KMS-11 (cell line): ENCODE measurements around the gene RNF144A.

Experiments used
- H2AFZ ChIP-seq: fragments of 200-600 bp; sonication (generic); 2 replicates; pipeline ENCODE4 v1.6.1; 2016; ENCODE audit warnings: antibody characterized with exemption, mixed run types, low read depth
- H3K27ac ChIP-seq: fragments of 200-600 bp; sonication (generic); 2 replicates; pipeline ENCODE4 v1.6.1; 2016; ENCODE audit warnings: mild to moderate bottlenecking, mixed run types
- H3K27me3 ChIP-seq: fragments of 200-600 bp; sonication (generic); 2 replicates; pipeline ENCODE4 v1.6.1; 2017; ENCODE audit warnings: mild to moderate bottlenecking, low read depth, mixed run types, moderate library complexity; ENCODE audit not compliant: insufficient read depth
- H3K36me3 ChIP-seq: fragments of 200-600 bp; sonication (generic); 2 replicates; pipeline ENCODE4 v1.6.1; 2017; ENCODE audit warnings: mild to moderate bottlenecking, mixed run types; ENCODE audit not compliant: insufficient read depth
- H3K4me1 ChIP-seq: fragments of 200-600 bp; sonication (generic); 2 replicates; pipeline ENCODE4 v1.6.1; 2016; ENCODE audit warnings: mild to moderate bottlenecking, low read depth, mixed run types; ENCODE audit not compliant: poor library complexity, severe bottlenecking
- H3K4me2 ChIP-seq: fragments of 200-600 bp; sonication (generic); 2 replicates; pipeline ENCODE4 v1.7.0; 2016; ENCODE audit warnings: mild to moderate bottlenecking, mixed run types
- H3K4me3 ChIP-seq: fragments of 200-600 bp; sonication (generic); IDR thresholded peaks from 2 replicates; pipeline ENCODE4 v1.6.1; 2017; ENCODE audit warnings: low read depth, low read length, mixed read lengths; ENCODE audit not compliant: insufficient read depth
- H3K79me2 ChIP-seq: fragments of 200-600 bp; sonication (generic); 2 replicates; pipeline ENCODE4 v1.6.1; 2016; ENCODE audit warnings: low read depth, mixed run types; ENCODE audit not compliant: insufficient read depth
- H3K9ac ChIP-seq: fragments of 200-600 bp; sonication (generic); 2 replicates; pipeline ENCODE4 v1.6.1; 2016; ENCODE audit warnings: mild to moderate bottlenecking, mixed run types
- H4K20me1 ChIP-seq: fragments of 200-600 bp; sonication (generic); 2 replicates; pipeline ENCODE4 v1.6.1; 2016; ENCODE audit warnings: mild to moderate bottlenecking, mixed run types; ENCODE audit not compliant: insufficient read depth
- TF ChIP-seq, protein P1 (sequence below): fragments of 200-600 bp; sonication (generic); conservative IDR thresholded peaks from 2 replicates; pipeline ENCODE4 v1.6.1; 2017; ENCODE audit warnings: low read depth, mild to moderate bottlenecking, antibody characterized with exemption, low read length, moderate library complexity, mixed read lengths

Gene RNF144A

DNA sequence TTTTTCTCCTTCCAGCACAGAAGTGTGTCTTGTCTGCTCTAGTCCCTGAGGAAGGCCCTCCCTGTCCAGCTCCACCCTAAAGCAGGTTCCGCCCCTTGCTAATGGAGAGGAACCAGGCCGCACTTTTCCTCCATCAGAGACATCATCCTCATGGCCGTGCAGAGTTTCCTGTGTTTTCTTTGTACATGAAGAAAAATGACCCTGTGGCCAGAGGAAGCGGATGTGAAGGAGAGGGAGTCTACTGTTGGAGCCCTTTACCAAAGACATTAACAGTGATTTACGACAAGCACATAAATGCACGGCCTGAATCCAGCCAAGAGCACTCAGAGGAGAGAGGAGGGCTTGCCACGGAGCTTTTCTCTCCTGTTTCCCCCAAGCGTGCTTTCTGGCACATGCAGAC is 109.5 kb downstream of the RNF144A start:
- TF ChIP-seq, protein P1, sequence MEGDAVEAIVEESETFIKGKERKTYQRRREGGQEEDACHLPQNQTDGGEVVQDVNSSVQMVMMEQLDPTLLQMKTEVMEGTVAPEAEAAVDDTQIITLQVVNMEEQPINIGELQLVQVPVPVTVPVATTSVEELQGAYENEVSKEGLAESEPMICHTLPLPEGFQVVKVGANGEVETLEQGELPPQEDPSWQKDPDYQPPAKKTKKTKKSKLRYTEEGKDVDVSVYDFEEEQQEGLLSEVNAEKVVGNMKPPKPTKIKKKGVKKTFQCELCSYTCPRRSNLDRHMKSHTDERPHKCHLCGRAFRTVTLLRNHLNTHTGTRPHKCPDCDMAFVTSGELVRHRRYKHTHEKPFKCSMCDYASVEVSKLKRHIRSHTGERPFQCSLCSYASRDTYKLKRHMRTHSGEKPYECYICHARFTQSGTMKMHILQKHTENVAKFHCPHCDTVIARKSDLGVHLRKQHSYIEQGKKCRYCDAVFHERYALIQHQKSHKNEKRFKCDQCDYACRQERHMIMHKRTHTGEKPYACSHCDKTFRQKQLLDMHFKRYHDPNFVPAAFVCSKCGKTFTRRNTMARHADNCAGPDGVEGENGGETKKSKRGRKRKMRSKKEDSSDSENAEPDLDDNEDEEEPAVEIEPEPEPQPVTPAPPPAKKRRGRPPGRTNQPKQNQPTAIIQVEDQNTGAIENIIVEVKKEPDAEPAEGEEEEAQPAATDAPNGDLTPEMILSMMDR = no peak
- Histone ChIP-seq H3K9ac (no peak overlapping the region), H3K36me3 (no peaks in the 10 kb centered on the region), H3K79me2 (no peaks in the 10 kb centered on the region), H3K4me2 (no peak overlapping the region), H3K27me3 (no peaks in the 10 kb centered on the region), H2AFZ (no peak overlapping the region), H3K27ac (no peak overlapping the region), H3K4me1 (no peaks in the 10 kb centered on the region), H4K20me1 (no peaks in the 10 kb centered on the region), H3K4me3 (no peak overlapping the region)

- Histone ChIP-seq H4K20me1 (no peaks in the 10 kb centered on the region), H3K27ac (no peak overlapping the region), H3K27me3 (no peaks in the 10 kb centered on the region), H3K36me3 (no peaks in the 10 kb centered on the region), H3K9ac (no peak overlapping the region), H2AFZ (no peak overlapping the region), H3K4me3 (no peak overlapping the region), H3K79me2 (no peaks in the 10 kb centered on the region), H3K4me2 (no peak overlapping the region), H3K4me1 (no peaks in the 10 kb centered on the region)
- TF ChIP-seq, protein P1 = no peak
These were observed 110.2 kb downstream of the RNF144A start for GRCh38 chr2:7027411-7027810.

DNA sequence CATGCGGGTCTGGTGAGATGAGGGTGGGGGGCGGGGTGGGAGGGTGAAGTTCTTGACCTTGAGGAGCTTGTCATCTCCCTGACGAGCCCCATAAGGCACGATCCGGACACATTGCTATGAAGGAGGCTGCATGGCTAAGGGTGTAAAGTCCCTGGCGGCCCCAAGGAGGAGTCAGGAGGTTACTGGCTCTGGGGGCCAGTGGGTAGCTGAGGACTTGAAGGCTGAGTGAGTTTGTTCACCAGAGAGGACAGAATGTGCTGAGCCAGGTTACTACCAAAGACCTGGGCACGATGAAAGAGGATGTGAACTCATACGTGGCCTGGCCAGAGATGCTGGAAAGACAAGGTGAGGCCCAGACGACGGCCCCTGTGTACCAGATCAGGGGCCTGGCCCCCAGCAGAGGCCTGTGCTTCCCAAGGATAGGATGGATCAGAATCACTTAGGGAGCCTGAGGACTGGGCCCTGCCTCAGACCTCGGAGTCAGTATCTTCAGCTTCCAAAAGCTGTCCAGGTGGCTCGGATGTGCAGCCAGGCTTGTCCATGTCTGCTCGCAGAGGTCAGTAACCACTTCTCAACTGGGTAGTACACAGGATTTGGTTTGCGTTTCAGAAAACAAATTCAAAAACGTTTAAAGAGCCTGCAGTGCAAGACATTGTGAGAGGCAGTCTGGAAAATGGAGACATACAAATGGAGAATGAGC is 110.9 kb downstream of the RNF144A start:
- Histone ChIP-seq H4K20me1 (no peaks in the 10 kb centered on the region), H3K9ac (no peak overlapping the region), H3K27me3 (no peaks in the 10 kb centered on the region), H3K4me1 (no peaks in the 10 kb centered on the region), H3K27ac (no peak overlapping the region), H2AFZ (no peak overlapping the region), H3K4me3 (no peak overlapping the region), H3K79me2 (no peaks in the 10 kb centered on the region), H3K4me2 (no peak overlapping the region), H3K36me3 (no peaks in the 10 kb centered on the region)
- TF ChIP-seq, protein P1 = no peak

GRCh38 chr2:7028846-7029245 is 111.6 kb downstream of the RNF144A start:
- no peak overlapping the region for H3K4me2 ChIP-seq
- H3K9ac ChIP-seq = no peak overlapping the region
- H3K36me3 ChIP-seq = no peaks in the 10 kb centered on the region
- H2AFZ ChIP-seq = no peak overlapping the region
- TF ChIP-seq, protein P1 = no peak
- no peaks in the 10 kb centered on the region for H3K79me2 ChIP-seq
- no peaks in the 10 kb centered on the region for H3K27me3 ChIP-seq
- no peak overlapping the region for H3K4me3 ChIP-seq
- no peak overlapping the region for H3K27ac ChIP-seq
- no peaks in the 10 kb centered on the region for H4K20me1 ChIP-seq
- H3K4me1 ChIP-seq = no peaks in the 10 kb centered on the region
